NOMO-1 treated with dmso at 0.1 percent for 144 hours (cell line): Measurements from ENCODE around the gene ANO3.

ENCODE experiments used
- DNase-seq: peaks from one replicate; lab custom pipeline; 2025; ENCODE audit not compliant: unreplicated experiment; lab: John Stamatoyannopoulos, UW

ANO3 gene

GRCh38 chr11:26483108-26483507, 151.2 kb downstream of the ANO3 start:
- DNase-seq, result no peak

GRCh38 chr11:26490546-26490945, 158.6 kb downstream of the ANO3 start:
- no peak for DNase-seq

DNA sequence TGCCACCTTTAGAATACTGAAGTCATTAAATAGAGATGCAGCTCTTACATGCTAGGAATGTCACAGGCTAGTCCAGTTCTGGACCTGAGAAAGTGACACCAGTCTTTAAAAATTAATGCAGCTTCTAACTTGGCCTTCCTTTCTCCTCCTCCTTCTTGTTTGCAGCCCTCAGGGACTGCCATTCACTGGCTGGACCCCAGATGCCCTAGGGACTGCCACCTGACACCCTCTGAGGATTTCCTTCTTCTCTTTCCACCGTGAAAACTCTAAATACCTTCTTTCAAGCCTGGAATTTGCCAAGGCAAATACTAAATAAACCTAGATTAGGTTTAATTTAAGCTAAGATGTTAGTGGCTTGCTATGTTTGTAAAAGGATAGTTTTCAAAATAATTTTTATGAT, 161.7 kb downstream of the ANO3 start:
- DNase-seq, result no peak

GRCh38 chr11:26507229-26507628, 175.3 kb downstream of the ANO3 start:
- no peak for DNase-seq

DNA sequence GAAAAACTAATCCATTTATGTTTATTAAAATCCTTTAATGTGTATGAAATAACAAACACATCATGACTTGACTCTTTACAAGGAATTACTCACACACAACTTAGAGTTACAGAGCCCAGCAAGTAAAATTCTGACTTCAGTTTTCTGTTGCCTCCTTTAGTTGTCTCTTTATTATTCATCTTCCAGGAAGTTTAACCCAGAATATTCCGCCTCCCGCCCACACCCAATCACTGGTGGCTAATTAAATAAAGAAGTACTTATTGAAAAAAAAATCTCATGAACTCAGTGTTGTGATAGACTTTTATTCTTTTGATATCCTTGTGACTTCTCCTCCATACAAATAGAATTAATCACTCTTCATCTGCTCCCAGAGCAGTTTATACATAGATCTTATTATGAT, 178.2 kb downstream of the ANO3 start:
- DNase-seq, result no peak

DNA sequence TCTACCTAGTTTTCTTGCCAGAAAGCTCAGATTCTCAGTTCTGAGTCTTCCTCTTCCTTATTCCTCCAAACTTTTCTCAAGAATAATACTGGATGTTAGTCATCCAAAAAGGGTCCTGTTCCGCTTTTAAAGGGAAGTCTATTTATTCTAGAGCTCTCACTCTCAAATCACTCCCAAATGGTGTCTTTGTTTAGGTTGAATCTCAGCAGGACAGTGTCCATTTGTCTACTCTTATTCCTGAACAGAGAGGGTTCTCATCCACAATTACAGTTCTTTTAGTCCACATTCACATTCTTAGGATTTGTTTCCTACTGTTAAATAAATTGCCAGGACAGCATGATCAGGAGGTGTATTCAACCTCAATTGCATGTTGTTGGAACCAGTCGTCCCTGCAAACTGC, 178.8 kb downstream of the ANO3 start:
- DNase-seq, result peak; percentile 1

- no peak for DNase-seq
Observed at GRCh38 chr11:26512196-26512595, 180.3 kb downstream of the ANO3 start.

- DNase-seq, result no peak
Observed at GRCh38 chr11:26519469-26519868, 187.5 kb downstream of the ANO3 start.

GRCh38 chr11:26522912-26523610, 191.1 kb downstream of the ANO3 start:
- peak; percentile 11 for DNase-seq

DNA sequence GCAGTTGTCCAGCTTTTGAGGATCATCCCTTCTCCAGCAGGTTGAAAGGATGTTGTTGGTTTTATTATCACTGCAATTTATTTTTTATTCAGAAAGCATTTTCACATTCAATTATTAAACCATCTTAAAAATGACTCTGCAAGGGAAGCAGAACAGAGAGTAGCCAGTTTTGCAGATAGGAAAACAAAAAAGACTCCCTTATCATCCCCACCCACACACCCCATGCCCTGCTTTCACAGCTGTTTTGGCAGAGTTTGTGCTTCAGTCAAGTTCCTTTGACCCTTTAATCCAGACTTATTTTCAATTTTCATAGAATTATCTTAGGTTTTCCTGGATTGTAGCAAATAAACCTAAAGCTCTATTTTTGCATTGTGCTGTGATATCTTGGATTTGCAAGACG, 195.8 kb downstream of the ANO3 start:
- no peak for DNase-seq

DNA sequence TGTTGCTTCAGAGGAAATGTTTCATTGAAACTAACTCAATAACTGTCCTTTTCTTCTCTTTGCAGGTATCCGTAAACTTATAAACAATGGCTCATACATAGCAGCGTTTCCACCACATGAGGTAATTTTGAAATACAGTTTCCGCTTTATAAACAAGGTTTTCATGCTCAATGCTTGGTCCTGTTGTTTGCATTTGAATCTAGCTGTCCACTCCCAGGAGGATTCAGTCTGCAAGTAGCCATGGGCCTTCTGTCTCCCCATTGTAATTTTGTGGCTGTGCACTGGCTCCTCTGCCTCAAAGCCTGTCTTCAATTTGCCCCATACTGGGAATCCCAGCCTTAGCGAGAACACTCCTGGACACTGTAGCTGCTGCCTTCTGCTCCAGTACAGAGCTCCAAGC, 205.4 kb downstream of the ANO3 start:
- no peak for DNase-seq

GRCh38 chr11:26539517-26539916, 207.6 kb downstream of the ANO3 start:
- no peak for DNase-seq

DNA sequence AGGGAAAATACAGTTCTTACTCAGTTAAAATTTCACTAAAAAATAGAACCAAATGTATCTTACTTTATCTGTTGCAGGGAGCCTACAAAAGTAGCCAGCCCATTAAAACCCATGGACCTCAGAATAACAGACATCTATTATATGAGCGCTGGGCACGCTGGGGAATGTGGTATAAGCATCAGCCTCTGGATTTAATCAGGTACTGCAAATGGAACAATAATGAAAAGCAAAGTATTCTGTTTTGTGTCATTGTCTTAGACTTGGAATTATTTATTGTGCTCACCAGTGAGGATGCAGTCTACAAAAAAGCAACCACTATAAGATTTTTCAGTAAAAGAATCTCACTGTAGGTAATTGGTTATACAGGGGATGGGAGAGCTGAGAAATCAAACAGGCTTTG, 209.9 kb downstream of the ANO3 start:
- DNase-seq, result no peak

- no peak for DNase-seq
Observed at GRCh38 chr11:26549176-26549575, 217.2 kb downstream of the ANO3 start.

DNA sequence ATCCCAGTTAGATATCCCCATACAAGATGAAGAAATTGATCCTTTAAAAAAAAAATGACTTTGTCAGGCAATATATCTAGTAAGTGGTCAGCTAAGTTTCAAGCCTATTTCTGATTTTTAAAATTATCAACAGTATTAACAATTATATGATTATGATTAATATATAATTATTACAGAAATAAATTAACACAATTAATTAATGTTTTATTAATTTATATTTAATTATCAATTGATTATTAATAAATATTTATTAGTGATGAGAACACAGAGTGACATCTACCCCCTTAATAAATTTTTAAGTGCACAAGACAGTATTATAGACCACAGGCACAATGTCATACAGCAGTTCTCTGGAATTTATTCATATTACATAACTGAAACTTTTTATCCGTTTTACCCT, 218.1 kb downstream of the ANO3 start:
- DNase-seq, result no peak

- DNase-seq, result no peak
Observed at GRCh38 chr11:26551186-26551801, 219.4 kb downstream of the ANO3 start.

GRCh38 chr11:26553182-26553581, 221.3 kb downstream of the ANO3 start:
- no peak for DNase-seq

- no peak for DNase-seq
Observed at GRCh38 chr11:26554455-26554854, 222.5 kb downstream of the ANO3 start.

- peak; percentile 33 for DNase-seq
Observed at GRCh38 chr11:26556582-26556981, 224.7 kb downstream of the ANO3 start.

GRCh38 chr11:26557666-26558065, 225.7 kb downstream of the ANO3 start:
- no peak for DNase-seq

GRCh38 chr11:26558190-26558589, 226.3 kb downstream of the ANO3 start:
- DNase-seq, result no peak

DNA sequence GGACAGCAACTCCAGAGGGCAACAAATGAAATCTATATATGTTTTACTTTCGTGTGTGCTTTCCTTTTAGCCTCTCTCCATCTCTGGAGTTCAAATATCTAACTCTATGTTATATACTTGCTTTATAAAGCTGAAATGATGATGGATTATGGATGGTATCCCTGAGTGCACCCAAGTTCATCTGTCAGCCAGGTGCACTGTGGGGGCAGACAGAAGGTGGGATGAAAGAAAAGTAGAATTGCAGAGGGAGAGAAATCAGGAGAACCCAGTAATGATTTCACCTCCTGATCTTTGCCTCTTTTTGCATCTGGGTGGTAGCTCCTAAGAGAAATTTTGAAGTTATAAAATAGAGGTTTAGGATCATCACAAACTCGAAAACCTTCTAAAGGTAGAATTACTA, 237.7 kb downstream of the ANO3 start:
- DNase-seq, result no peak
